ENCODE results near the gene TPX2.

- TF ChIP-seq CTCF (IDR thresholded peaks at IDR 0.05) (no peak), SIN3A (IDR thresholded peaks at IDR 0.05; ENCODE audit: borderline replicate concordance, insufficient read depth, low read depth, low read length) (no peak), TCF7L2 (IDR thresholded peaks at IDR 0.05; ENCODE audit: low read depth, low read length) (no peak), REST (IDR thresholded peaks at IDR 0.05; ENCODE audit: insufficient read depth in 1 of 2, low read depth in 2 of 2, low read length in 1 of 2) (peak in 1 of 2 experiments; percentile 37; a peak in 1 of 4 replicates)
Observed at GRCh38 chr20:31845300-31845863, 106.3 kb downstream of the TPX2 start, which contains the start of gene FOXS1.

All from Panc1 (cell line).